ENCODE data around the gene GABPB1. TPM values are rescaled to one million over a fixed set of nuclear protein-coding genes. Genes with fewer than 3 reads are reported as not detected.

Gene GABPB1
- total RNA-seq, 2 donors from 2014 or later = 4.9 to 6.7 TPM

DNA sequence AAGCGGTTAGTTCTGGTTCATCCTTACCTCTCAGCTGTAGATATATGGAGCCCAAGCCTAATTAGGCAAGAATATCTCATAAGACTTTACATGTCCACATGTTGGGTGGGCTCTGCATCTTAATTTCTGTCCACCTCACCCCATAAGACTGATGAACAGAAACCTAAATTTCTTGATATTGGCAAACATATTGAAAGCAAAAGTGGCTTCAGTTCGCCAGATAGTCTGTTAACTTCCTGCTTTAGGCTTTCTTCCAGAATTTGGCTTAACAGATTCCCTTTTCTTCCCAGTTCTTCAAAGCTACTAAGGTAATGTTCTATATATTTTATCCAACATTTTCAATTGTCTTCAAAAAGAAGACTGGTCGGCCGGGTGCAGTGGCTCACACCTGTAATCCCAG, 19.7 kb downstream of the GABPB1 start:
- H3K9me3 ChIP-seq = no peaks in the 10 kb centered on the region
- intact Hi-C loops (cut with DNase I) = no loop called here
- WGBS, 2 donors = 90 to 94% methylated on average over 4 of the region's 4 CpGs
- DNase-seq (no peak), ATAC-seq (no peak)
- TF ChIP-seq POLR2A (IDR thresholded peaks at IDR 0.05) = no peak
- TF ChIP-seq, protein P1, sequence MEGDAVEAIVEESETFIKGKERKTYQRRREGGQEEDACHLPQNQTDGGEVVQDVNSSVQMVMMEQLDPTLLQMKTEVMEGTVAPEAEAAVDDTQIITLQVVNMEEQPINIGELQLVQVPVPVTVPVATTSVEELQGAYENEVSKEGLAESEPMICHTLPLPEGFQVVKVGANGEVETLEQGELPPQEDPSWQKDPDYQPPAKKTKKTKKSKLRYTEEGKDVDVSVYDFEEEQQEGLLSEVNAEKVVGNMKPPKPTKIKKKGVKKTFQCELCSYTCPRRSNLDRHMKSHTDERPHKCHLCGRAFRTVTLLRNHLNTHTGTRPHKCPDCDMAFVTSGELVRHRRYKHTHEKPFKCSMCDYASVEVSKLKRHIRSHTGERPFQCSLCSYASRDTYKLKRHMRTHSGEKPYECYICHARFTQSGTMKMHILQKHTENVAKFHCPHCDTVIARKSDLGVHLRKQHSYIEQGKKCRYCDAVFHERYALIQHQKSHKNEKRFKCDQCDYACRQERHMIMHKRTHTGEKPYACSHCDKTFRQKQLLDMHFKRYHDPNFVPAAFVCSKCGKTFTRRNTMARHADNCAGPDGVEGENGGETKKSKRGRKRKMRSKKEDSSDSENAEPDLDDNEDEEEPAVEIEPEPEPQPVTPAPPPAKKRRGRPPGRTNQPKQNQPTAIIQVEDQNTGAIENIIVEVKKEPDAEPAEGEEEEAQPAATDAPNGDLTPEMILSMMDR (IDR thresholded peaks at IDR 0.05) = no peak
- no peak overlapping the region for H3K4me3 ChIP-seq
- no peaks in the 10 kb centered on the region for H3K4me1 ChIP-seq
- H3K27ac ChIP-seq = no peak overlapping the region
- H3K36me3 ChIP-seq (replicated peaks in 1 of 2; ENCODE audit: insufficient read depth in 1 of 2, low read depth in 2 of 2) = no peaks in the 10 kb centered on the region
- no peaks in the 10 kb centered on the region for H3K27me3 ChIP-seq

DNA sequence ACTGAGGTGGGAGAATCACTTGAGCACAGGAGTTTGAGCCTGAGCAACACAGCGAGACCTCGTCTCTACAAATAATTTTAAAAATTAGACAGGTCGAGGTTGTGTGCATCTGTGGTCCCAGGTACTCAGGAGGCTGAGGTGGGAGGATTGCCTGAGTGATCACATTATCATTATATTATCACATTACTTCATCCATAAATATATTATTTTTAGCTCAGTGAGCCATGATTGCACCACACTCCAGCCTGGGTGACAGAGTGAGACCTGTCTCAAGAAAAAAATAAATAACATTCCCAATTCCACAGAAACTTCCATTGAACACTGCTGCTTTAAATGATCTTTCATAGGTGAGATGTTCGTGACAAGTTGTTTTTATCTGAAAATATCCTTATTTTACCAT, 21.8 kb downstream of the GABPB1 start:
- DNase-seq = no peak
- Histone ChIP-seq H3K4me3 (no peak overlapping the region), H3K27me3 (no peaks in the 10 kb centered on the region), H3K9me3 (no peaks in the 10 kb centered on the region), H3K36me3 (replicated peaks in 1 of 2; ENCODE audit: insufficient read depth in 1 of 2, low read depth in 2 of 2) (no peaks in the 10 kb centered on the region), H3K27ac (no peak overlapping the region), H3K4me1 (no peaks in the 10 kb centered on the region)
- intact Hi-C loops (cut with DNase I) = no loop called here
- WGBS, 2 donors = 90 to 95% methylated on average over 4 of the region's 4 CpGs
- no peak for TF ChIP-seq POLR2A (IDR thresholded peaks at IDR 0.05)
- TF ChIP-seq, protein P1 (IDR thresholded peaks at IDR 0.05) = no peak
- no peak for ATAC-seq

DNA sequence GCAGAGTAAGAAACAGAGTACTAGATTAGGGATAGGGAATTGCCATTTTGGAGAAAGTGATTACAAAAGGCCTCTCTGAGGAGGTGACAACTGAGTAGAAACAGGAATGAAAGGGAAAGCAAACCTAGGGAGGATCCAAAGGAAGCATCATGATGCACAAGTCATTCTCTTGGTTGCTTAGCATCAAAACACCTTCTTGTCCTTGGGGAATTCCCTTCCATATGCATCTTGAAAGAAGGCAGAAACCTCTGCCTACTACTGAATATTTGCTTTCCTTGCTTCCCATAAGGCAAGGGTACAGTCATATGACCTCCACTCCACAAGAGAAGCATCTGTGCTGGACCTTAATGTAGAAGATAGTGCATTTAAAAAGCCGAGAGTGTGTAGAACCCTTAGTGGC, 24.1 kb downstream of the GABPB1 start:
- no peak overlapping the region for H3K27ac ChIP-seq
- DNase-seq = no peak
- intact Hi-C loops (cut with DNase I) = no loop called here
- H3K36me3 ChIP-seq (replicated peaks in 1 of 2; ENCODE audit: insufficient read depth in 1 of 2, low read depth in 2 of 2) = no peaks in the 10 kb centered on the region
- no peak overlapping the region for H3K4me3 ChIP-seq
- H3K4me1 ChIP-seq = no peaks in the 10 kb centered on the region
- ATAC-seq = no peak
- TF ChIP-seq, protein P1 (IDR thresholded peaks at IDR 0.05) = no peak
- no peak for TF ChIP-seq POLR2A (IDR thresholded peaks at IDR 0.05)
- WGBS, 2 donors = 87 to 93% methylated on average over 1 of the region's 1 CpG
- no peaks in the 10 kb centered on the region for H3K9me3 ChIP-seq
- no peaks in the 10 kb centered on the region for H3K27me3 ChIP-seq

DNA sequence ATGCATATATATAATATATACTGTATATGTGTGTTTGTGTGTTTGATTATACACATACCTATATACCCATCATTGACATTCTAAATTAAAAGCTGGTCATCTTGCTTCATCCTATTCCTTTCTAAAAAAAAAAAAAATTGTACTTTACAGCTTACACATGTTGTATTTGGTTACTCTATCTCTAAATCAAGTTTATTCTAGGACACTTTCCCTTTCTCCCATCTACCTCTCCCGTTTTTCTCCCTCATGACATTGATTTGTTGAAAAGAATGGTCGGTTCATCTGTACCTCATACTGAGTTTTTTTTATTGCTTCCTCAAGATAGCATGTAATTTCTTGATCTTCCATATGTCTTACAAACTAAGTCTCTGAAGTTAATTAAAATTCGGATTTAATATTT, 26.9 kb downstream of the GABPB1 start:
- Histone ChIP-seq H3K27ac (no peak overlapping the region), H3K36me3 (replicated peaks in 1 of 2; ENCODE audit: insufficient read depth in 1 of 2, low read depth in 2 of 2) (no peaks in the 10 kb centered on the region), H3K27me3 (no peaks in the 10 kb centered on the region), H3K4me3 (no peak overlapping the region), H3K9me3 (no peaks in the 10 kb centered on the region), H3K4me1 (no peaks in the 10 kb centered on the region)
- no peak for DNase-seq
- WGBS, 2 donors = 72 to 75% methylated on average over 3 of the region's 3 CpGs
- ATAC-seq = no peak
- no peak for TF ChIP-seq POLR2A (IDR thresholded peaks at IDR 0.05)
- TF ChIP-seq, protein P1 (IDR thresholded peaks at IDR 0.05) = no peak
- intact Hi-C loops (cut with DNase I) = no loop called here

DNA sequence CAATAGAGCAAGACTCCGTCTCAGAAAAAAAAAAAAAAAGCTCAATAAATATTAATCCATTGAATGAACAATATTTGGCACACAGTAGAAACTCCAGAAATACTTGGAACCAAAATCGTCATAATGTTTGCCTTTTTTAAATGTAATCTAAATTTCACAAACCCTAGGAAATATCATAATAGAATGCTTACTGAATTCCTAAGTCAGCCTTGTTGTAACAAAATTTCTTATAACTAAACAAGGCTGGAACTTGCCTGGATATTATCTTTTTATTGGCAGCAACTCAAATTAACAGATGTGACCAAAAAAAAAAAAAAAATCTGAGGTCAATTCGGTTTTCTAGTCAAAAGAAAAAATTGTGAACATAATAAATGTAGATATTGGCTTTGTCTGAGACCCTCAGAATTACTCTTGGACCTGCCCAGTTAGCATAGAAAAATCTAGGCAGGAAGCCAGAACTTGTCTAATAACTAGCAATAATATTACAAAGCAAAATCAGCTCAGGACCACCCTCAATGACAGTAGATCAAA, 33.3 kb downstream of the GABPB1 start:
- TF ChIP-seq, protein P1 (IDR thresholded peaks at IDR 0.05) = no peak
- no peak for TF ChIP-seq POLR2A (IDR thresholded peaks at IDR 0.05)
- H3K36me3 ChIP-seq (replicated peaks in 1 of 2; ENCODE audit: insufficient read depth in 1 of 2, low read depth in 2 of 2) = no peaks in the 10 kb centered on the region
- DNase-seq = no peak
- no peaks in the 10 kb centered on the region for H3K9me3 ChIP-seq
- peaks cover 5% of the 10 kb centered on the region for H3K4me1 ChIP-seq
- no peaks in the 10 kb centered on the region for H3K27me3 ChIP-seq
- 38 to 41% methylated on average over 3 of the region's 3 CpGs for WGBS, 2 donors
- intact Hi-C loops (cut with DNase I) = no loop called here
- ATAC-seq = no peak
- H3K27ac ChIP-seq = no peak overlapping the region
- H3K4me3 ChIP-seq = no peak overlapping the region

All from body of pancreas (tissue), 4 donors.